Memory B cell (primary cell): ENCODE results near the gene SLC66A1.
"Not testable (repeated sequence)": the region's sequence is repeated elsewhere in the genome, so short reads cannot be mapped to it uniquely, and the experiment has no call there.

ENCODE experiments used
- ATAC-seq: fragments of 150-1000 bp; cut with Tn5 transposase; 2 replicates; pipeline ENCODE4 v1.10.0; 2021; ENCODE audit warnings: low read depth, mild to moderate bottlenecking, moderate library complexity
- DNase-seq, 2 donors: peaks; one replicate each; pipeline ENCODE4 v3.0.0; 2022; ENCODE audit warnings: low spot score in 2 of 2
- H3K27ac Mint-ChIP-seq: one replicate; pipeline ENCODE4 v1.8.0; 2022; ENCODE audit warnings: mild to moderate bottlenecking, moderate library complexity, mixed read lengths
- H3K27me3 Mint-ChIP-seq: one replicate; pipeline ENCODE4 v1.8.0; 2022; ENCODE audit warnings: mixed read lengths
- H3K36me3 Mint-ChIP-seq: one replicate; pipeline ENCODE4 v1.8.0; 2022; ENCODE audit warnings: mild to moderate bottlenecking, mixed read lengths
- H3K4me1 Mint-ChIP-seq: one replicate; pipeline ENCODE4 v1.8.0; 2022; ENCODE audit warnings: mixed read lengths
- H3K4me3 Mint-ChIP-seq: one replicate; pipeline ENCODE4 v1.8.0; 2022; ENCODE audit warnings: mild to moderate bottlenecking, moderate library complexity, mixed read lengths
- H3K9me3 Mint-ChIP-seq: one replicate; pipeline ENCODE4 v1.8.0; 2022; ENCODE audit warnings: mixed read lengths

The SLC66A1 gene

DNA sequence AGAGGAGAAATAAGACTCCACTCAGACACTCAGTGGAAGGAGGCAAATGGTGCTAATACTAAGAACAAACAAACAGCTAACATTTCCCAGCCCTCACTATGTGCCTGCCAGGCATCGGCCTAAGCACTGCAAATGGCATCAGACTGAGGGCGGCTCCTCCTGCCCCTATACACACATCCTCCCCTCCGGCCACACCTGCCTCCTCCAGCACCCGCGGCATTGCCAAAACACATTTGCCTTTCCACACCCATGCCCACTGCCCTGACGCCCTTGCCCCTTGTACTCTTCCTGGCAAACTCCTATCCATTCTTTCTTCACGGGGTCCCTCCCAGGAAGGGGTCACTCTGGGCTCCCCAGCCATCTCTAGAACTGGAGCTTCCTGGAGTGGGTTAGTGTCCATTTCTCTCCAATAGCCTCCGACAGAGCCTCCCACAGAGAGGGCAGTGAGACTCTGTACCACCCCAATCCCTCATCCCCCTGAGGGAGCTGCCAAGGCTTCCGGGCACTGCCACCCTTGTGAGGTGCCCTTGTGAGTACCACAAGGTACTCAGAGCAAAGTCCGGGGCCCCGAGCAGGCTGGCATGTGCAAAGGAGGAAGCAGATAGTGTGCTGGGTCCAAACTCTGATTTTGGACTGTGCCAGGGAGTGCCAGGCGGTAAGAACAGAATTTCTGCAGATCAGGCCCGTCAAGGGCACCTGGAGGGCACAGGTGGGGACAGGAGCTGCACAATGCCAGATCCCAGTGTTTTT is 24.5 kb upstream of the SLC66A1 start:
- H3K4me3 Mint-ChIP-seq, result peak overlapping the region; percentile 80
- H3K9me3 Mint-ChIP-seq, result peaks cover 1% of the 10 kb centered on the region
- DNase-seq (no peak), ATAC-seq (no peak)
- H3K27me3 Mint-ChIP-seq, result peaks cover 5% of the 10 kb centered on the region
- H3K4me1 Mint-ChIP-seq, result peaks cover 6% of the 10 kb centered on the region
- H3K36me3 Mint-ChIP-seq, result peaks cover 12% of the 10 kb centered on the region
- H3K27ac Mint-ChIP-seq, result no peak overlapping the region

DNA sequence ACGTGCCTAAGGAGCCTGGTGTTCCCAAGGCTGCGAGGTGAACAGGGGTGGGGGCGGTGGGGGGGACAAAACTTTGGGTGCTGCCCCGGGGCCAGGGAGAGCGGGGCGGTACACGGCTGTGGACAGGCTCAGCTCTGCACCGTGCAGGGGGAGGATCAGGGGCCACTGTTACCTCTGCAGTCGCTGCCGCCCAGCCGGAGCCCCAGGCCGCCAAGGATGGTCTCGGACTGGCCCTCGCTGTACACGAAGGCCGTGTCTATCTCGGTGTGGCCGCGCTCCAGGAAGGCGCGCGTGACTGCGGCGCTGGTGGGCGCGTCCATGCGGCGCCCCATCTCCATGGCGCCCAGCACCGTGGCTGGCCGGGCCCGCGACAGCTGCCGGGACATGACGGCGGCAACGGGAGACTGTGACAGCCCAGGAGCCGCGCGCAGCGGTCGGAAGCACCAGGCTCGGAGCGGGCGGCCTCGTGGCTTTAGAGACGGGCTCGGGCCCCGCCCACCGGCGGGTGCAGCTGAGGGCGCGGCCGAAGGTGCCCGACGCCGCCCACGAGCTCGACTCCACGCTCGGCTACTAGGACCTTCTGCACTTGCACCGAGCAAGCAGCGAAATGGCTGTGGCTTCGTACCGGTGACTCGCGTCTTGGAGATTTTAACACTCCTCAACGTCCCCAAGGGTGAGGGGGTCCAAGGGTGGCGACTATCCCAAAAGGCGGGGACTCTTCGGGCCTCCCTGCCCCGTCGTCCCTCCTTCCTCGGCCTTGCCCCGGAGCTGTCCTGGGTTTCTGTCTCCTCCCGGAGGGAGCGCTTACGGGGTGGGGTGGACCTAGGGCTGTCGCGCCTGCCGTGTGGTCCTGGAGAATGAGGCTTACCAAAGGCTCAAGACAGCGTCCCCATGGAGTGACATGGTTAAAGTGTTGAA is 23.5 kb upstream of the SLC66A1 start, which contains the start of gene AKR7A3:
TSS of gene AKR7A3 (minus strand) at position 447 of the 918 bp plus-strand sequence. CDS start at position 386, 61 bp downstream.
- ATAC-seq, result peak; percentile 96
- not testable (repeated sequence) for H3K9me3 Mint-ChIP-seq, H3K4me1 Mint-ChIP-seq, H3K27me3 Mint-ChIP-seq, H3K27ac Mint-ChIP-seq
- H3K36me3 Mint-ChIP-seq, result peaks cover 12% of the 10 kb centered on the region
- DNase-seq, result peak in 1 of 2 donors; percentile 33
- H3K4me3 Mint-ChIP-seq, result peak within 1 kb of the TSS; percentile 80

DNA sequence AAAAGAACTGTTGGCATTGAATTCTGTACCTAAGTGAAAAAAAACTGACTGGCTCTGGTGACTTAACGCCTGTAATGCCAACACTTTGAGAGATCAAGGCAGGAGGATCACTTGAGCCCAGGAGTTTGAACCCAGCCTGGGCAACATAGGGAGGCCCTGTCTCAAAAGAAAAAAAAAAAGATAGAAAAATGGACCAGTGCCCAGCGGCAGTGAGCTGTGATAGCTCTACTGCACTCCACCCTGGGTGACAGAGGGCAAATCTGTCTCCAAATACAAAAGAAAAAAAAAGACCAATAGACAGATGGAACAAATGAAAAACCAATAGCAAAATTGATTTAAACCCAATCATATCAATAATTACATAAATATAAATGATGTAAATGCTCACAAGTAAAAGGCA is 22.9 kb upstream of the SLC66A1 start:
- Mint-ChIP-seq H3K4me1 (peaks cover 6% of the 10 kb centered on the region), H3K27ac (no peak overlapping the region), H3K36me3 (peaks cover 14% of the 10 kb centered on the region), H3K9me3 (peaks cover 4% of the 10 kb centered on the region), H3K4me3 (peak overlapping the region; percentile 55), H3K27me3 (peaks cover 5% of the 10 kb centered on the region)
- ATAC-seq (no peak), DNase-seq (no peak)

DNA sequence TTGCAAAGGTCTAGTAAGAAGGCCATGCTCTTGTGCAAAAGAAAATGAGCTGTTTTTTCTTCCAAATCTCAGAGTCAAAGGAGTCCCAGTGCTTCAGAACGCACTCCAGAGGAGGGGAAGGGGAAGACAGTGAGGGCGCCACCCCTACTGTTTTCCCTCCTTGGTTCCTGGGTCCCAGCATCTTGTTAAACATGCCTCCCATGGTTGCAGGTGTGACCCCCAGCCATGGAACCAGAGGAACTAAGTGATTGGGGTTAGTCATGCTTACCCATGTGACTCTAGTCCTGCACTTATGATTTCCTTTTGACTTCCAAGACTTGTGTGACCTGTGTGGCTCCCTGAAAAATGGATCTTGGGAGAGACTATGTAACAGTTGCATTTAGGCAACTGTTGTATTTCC is 17.5 kb upstream of the SLC66A1 start:
- no peak overlapping the region for H3K27ac Mint-ChIP-seq
- no peak for ATAC-seq
- peaks cover 18% of the 10 kb centered on the region for H3K9me3 Mint-ChIP-seq
- no peaks in the 10 kb centered on the region for H3K27me3 Mint-ChIP-seq
- peaks cover 2% of the 10 kb centered on the region for H3K4me1 Mint-ChIP-seq
- DNase-seq, result no peak
- no peak overlapping the region for H3K4me3 Mint-ChIP-seq
- H3K36me3 Mint-ChIP-seq, result peaks cover 30% of the 10 kb centered on the region

DNA sequence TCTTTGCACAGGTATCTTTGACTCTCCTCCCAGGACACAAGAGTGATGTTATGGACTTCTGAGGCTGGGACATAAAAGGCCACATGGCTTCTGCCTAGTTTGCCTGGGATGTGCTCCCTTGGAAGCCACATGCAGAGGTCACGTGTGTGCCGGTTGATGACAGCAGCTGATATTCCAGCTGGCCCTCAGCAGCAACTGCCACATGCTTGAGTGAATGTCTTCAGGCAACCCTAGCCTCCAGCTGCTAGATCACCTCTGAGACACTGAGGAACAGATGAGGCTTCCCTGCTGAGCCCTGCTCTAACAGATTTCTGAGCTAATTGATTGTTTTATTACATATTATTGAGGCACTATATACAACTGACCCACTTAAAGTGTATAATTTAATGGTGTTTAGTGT is 11.9 kb upstream of the SLC66A1 start:
- no peaks in the 10 kb centered on the region for H3K27me3 Mint-ChIP-seq
- peaks cover 2% of the 10 kb centered on the region for H3K4me1 Mint-ChIP-seq
- H3K9me3 Mint-ChIP-seq, result peaks cover 8% of the 10 kb centered on the region
- no peak for ATAC-seq
- H3K27ac Mint-ChIP-seq, result no peak overlapping the region
- H3K4me3 Mint-ChIP-seq, result no peak overlapping the region
- DNase-seq, result no peak
- peaks cover 31% of the 10 kb centered on the region for H3K36me3 Mint-ChIP-seq

DNA sequence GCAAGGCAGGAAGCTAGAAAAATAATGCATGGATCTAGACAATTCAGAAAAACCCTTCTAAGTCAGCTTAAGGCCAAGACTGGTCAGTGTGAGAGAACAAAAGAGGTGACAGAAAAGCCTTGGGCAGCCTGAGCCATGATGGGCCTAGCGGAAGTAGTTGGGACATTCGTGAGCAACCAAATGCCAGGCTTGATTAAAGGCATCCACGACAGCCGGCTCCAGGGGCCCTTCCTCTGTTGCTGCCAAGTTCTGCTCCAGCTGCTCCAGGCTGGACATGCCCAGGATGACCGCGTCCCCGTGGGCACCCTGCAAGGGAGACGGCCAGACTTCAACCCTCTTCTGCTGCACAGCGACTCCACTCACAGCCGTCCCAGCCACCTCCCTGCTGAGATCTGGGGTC is 8.0 kb upstream of the SLC66A1 start:
- H3K27me3 Mint-ChIP-seq, H3K27ac Mint-ChIP-seq, H3K4me1 Mint-ChIP-seq, ATAC-seq, H3K4me3 Mint-ChIP-seq, H3K9me3 Mint-ChIP-seq, DNase-seq: not testable (repeated sequence)
- peaks cover 36% of the 10 kb centered on the region for H3K36me3 Mint-ChIP-seq

DNA sequence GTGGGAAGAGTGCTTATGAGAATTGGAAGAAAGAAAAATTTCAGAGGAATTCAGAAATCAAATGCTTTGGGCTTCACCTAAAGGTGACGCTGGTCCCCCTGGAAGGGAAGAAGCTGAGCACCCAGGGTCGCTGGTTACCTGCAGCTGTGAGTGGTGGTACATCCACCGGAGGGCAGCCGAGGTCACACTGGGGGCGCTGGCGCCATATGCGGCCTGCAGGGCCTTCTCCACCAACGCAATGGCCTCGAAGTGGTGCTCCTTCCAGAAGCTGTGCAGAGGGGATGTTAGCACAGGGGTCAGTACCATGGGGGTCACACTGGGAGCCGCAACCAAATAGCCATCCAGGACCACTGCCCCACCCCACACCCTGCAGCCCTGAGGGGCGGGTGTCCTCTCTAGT is 6.2 kb upstream of the SLC66A1 start:
- Mint-ChIP-seq H3K4me3 (no peak overlapping the region), H3K4me1 (peaks cover 2% of the 10 kb centered on the region), H3K27ac (no peak overlapping the region), H3K9me3 (no peaks in the 10 kb centered on the region), H3K36me3 (peaks cover 34% of the 10 kb centered on the region), H3K27me3 (no peaks in the 10 kb centered on the region)
- DNase-seq (no peak), ATAC-seq (no peak)

DNA sequence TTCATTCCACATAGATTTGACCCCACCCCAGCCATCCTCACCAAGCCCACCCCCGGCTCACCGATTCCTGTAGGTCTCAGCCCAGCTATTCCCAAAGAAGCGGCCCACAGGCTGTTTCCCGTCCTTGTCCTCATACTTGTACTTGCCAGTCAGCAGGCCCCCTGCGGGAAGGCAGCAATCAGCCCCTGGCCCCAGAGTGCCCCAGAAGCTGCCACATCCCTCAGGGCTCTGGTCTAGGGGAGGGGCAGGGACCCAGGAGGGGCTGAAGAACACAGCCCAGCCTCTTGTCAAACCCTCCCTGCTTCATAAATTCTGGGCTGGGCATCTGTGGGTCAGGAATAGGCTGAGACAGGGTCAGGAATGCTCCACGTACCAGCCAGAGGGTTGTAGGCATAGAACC is 5.2 kb upstream of the SLC66A1 start:
- no peaks in the 10 kb centered on the region for H3K9me3 Mint-ChIP-seq
- no peak for DNase-seq
- ATAC-seq, result no peak
- no peak overlapping the region for H3K27ac Mint-ChIP-seq
- H3K4me1 Mint-ChIP-seq, result peaks cover 7% of the 10 kb centered on the region
- H3K4me3 Mint-ChIP-seq, result no peak overlapping the region
- H3K36me3 Mint-ChIP-seq, result peaks cover 32% of the 10 kb centered on the region
- no peaks in the 10 kb centered on the region for H3K27me3 Mint-ChIP-seq

DNA sequence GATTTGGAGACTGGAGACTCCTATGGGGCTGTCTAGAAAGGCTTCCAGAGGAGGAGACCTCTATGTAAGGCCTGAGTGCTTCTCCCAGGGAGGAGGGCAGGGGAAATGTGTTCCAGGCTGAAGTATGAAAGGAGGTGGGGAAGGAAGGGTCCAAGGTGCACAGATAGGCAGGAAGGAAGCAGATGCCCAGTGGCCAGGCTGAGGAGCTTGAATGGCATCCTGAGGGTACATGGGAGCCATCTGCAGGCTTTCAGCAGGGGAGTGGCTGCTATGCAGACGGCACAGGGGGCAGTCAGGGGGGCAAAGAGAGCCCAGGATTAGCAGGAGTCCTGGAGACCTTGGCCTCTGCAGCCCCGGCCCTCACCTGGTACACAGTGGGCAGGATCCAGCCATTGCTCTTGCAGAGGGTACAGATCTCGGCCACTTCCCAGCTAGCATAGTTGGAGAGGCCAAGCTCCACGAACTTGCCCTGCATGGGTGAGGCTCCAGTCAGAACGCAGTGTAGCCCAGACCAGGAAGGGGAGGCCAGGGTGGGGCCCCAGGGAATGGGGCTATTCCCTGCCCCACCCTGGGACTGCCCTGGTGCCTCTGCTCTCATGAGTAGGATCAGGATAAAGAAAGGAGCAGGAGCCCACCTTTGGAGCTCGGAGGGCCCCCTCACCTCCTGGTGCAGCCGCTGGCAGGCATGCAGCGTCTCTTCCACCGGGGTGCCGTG is 4.2 kb upstream of the SLC66A1 start:
- Mint-ChIP-seq H3K4me1 (peaks cover 7% of the 10 kb centered on the region), H3K27me3 (no peaks in the 10 kb centered on the region), H3K9me3 (no peaks in the 10 kb centered on the region), H3K4me3 (no peak overlapping the region), H3K36me3 (peaks cover 32% of the 10 kb centered on the region), H3K27ac (no peak overlapping the region)
- ATAC-seq (no peak), DNase-seq (no peak)

DNA sequence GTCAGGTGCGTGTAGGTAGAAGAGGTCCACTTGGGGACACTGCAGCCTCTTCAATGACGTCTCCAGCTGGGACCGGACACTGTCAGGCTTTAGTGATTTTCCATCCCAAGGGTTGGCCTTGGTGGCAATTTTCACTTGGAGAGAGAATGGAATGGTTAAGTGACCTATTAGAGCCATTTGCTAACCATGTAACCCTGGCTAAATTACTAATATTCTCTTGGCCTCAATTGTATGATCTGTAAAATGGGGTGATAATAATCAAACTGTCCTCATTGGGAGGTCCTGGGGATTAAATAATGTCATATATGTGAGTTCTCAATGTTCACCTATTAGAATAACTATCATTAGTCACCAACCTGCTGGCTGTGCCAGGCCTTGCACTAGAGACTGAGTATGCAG is 3.6 kb upstream of the SLC66A1 start:
- no peaks in the 10 kb centered on the region for H3K27me3 Mint-ChIP-seq
- peaks cover 29% of the 10 kb centered on the region for H3K36me3 Mint-ChIP-seq
- ATAC-seq, result no peak
- DNase-seq, result no peak
- no peak overlapping the region for H3K4me3 Mint-ChIP-seq
- H3K4me1 Mint-ChIP-seq, result peaks cover 13% of the 10 kb centered on the region
- no peaks in the 10 kb centered on the region for H3K9me3 Mint-ChIP-seq
- no peak overlapping the region for H3K27ac Mint-ChIP-seq

DNA sequence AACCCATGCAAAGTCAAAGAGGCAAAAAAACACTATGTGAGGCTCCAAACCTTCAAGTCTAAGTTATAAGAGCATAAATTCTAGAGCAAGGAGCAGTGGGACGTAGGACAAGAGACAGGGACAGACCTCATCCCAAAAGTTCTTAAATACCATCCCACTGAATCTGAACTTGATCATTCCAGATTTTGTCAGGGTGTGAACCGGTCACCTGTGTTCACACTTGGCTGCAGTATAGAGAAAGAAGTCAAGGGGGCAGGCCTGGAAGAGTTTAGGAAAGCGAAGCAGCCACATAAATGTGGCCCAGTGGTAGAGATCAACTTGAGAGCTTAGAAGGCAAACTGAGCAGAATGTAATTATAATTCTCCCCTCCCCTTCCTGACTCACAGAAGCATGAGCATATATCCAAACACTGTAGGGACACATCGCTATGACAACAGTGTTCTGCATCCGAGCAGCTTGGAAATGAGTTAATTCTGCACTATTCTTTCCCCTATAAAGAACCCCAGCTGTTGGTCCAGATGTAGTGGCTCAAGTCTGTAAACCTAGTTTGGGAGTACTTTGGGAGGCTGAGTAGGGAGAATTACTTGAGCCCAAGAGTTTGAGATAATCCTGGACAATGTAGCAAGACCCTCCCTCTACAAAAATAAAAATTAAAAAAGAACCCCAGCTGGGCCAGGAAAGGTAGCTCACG is 2.9 kb upstream of the SLC66A1 start:
- no peaks in the 10 kb centered on the region for H3K9me3 Mint-ChIP-seq
- DNase-seq (no peak), ATAC-seq (no peak)
- H3K27ac Mint-ChIP-seq, result no peak overlapping the region
- no peaks in the 10 kb centered on the region for H3K27me3 Mint-ChIP-seq
- H3K36me3 Mint-ChIP-seq, result peaks cover 24% of the 10 kb centered on the region
- no peak overlapping the region for H3K4me3 Mint-ChIP-seq
- H3K4me1 Mint-ChIP-seq, result peaks cover 19% of the 10 kb centered on the region

DNA sequence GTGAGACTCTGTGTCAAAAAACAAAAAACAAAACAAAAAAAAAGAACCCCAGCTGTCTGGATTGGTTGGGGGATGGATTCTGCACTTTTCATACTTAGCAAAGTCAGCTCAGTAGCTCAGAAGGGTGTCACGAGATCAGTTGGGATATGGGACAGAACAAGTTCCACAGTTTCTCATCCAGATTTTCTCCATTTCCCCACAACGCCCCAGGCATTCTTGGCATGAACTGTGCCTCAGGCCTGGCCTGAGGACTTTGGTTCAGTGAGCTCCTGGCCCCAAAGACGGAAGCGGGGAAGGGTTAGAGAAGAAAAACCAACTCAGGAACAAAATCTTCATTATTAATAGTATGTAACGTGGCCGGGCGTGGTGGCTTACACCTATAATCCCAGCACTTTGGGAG is 2.1 kb upstream of the SLC66A1 start:
- H3K9me3 Mint-ChIP-seq, result no peaks in the 10 kb centered on the region
- peaks cover 27% of the 10 kb centered on the region for H3K4me1 Mint-ChIP-seq
- H3K36me3 Mint-ChIP-seq, result peaks cover 18% of the 10 kb centered on the region
- no peak for DNase-seq
- no peaks in the 10 kb centered on the region for H3K27me3 Mint-ChIP-seq
- no peak for ATAC-seq
- H3K4me3 Mint-ChIP-seq, result no peak overlapping the region
- no peak overlapping the region for H3K27ac Mint-ChIP-seq

DNA sequence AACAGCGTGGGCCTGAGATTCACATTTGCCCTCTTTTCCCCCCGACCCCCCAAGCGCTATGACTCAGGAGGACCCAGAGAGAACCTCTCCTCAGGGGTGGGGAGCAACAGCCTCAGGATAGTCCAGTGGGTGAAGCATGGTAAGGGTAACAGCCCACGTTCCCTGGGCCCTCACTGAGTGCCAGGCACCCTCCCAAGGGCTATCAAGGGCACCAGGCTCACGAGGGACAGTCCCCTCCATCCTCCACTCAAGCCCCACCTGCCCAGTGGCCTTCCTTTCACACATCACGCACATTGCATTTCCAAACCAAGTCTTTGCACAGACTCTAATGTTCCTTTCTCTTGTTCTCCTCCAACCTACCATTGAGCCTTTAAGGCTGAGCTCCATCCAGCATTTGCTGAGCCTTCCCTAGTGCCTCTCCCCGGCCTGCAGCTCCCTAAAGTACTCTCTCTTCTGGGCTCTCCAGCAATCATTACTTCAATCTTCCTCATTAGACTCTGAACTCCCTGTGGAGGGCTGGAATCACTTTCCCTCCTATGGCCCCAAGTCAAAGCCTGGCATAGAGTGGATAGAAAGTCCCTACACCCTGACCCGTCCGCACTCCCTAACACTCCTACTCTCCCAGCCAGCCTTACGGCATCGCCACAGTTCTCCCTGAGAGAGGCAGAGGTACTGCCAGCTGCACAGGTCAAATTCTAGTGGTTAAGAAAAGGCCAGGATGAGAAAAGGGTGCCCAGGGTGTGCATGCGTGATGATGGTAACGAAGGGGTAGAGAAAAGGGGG is 1.2 kb upstream of the SLC66A1 start:
- peak overlapping the region; percentile 88 for H3K4me3 Mint-ChIP-seq
- ATAC-seq (no peak), DNase-seq (no peak)
- H3K36me3 Mint-ChIP-seq, result peaks cover 12% of the 10 kb centered on the region
- peaks cover 34% of the 10 kb centered on the region for H3K4me1 Mint-ChIP-seq
- H3K27me3 Mint-ChIP-seq, result no peaks in the 10 kb centered on the region
- peak overlapping the region; percentile 42 for H3K27ac Mint-ChIP-seq
- no peaks in the 10 kb centered on the region for H3K9me3 Mint-ChIP-seq
